Naive thymus-derived CD4-positive, alpha-beta T cell (primary cell): Measurements from ENCODE around the gene SLC66A2. TPM values are rescaled to one million over a fixed set of nuclear protein-coding genes. Genes with fewer than 3 reads are reported as not detected.

Experiments
- ATAC-seq: fragments of 150-1000 bp; cut with Tn5 transposase; 2 replicates; pipeline ENCODE4 v1.10.0; 2021; ENCODE audit warnings: mild to moderate bottlenecking, moderate library complexity
- CTCF ChIA-PET: fragments of 350-600 bp; sonication (Branson Sonifier 250); formaldehyde crosslinking; loops from one replicate; lab custom pipeline; 2021; ENCODE audit warnings: antibody characterized with exemption; lab: Charles Lee
- POLR2A ChIA-PET: fragments of 350-600 bp; sonication (Branson Sonifier 250); formaldehyde crosslinking; loops from one replicate; lab custom pipeline; 2021; ENCODE audit warnings: antibody characterized with exemption, inconsistent platforms; lab: Charles Lee
- DNase-seq, 9 donors: peaks; one replicate each; pipeline versions ENCODE4 v3.0.0 to v3.0.0-alpha.2; 2020 to 2022; ENCODE audit warnings: mixed read lengths in 1 of 9
- H3K27ac ChIP-seq: one replicate; pipeline ENCODE4 v1.7.0; 2013; ENCODE audit warnings: mild to moderate bottlenecking, low read depth, low read length, moderate library complexity
- H3K27me3 ChIP-seq, 2 donors: one replicate each; pipeline ENCODE4 v1.7.0; 2013; ENCODE audit warnings: low read length in 2 of 2, mild to moderate bottlenecking in 2 of 2, moderate library complexity in 2 of 2; ENCODE audit not compliant: control insufficient read depth in 2 of 2, insufficient read depth in 2 of 2
- H3K36me3 ChIP-seq, 3 experiments: 1 replicate in 2 of 3; 2 replicates in 1 of 3; pipeline ENCODE4 v1.7.0; 2013; ENCODE audit warnings: low read length in 3 of 3, mild to moderate bottlenecking in 3 of 3, moderate library complexity in 1 of 3; ENCODE audit not compliant: insufficient read depth in 3 of 3, control insufficient read depth in 2 of 3
- H3K4me1 ChIP-seq, 2 donors: one replicate each; pipeline ENCODE4 v1.7.0; 2013; ENCODE audit warnings: low read length in 2 of 2, mild to moderate bottlenecking in 2 of 2, moderate library complexity in 1 of 2; ENCODE audit not compliant: control insufficient read depth in 2 of 2, insufficient read depth in 2 of 2
- H3K4me3 ChIP-seq: 2 replicates; pipeline ENCODE4 v1.7.0; 2013; ENCODE audit warnings: mild to moderate bottlenecking, low read length
- H3K9me3 ChIP-seq, 3 experiments: 1 replicate in 2 of 3; 2 replicates in 1 of 3; pipeline ENCODE4 v1.7.0; 2013; ENCODE audit warnings: low read length in 3 of 3; ENCODE audit not compliant: control insufficient read depth in 2 of 3
- H3K27ac Mint-ChIP-seq, 9 donors: one replicate each; pipeline ENCODE4 v1.8.0; 2020 to 2022; ENCODE audit warnings: mixed read lengths in 9 of 9, mild to moderate bottlenecking in 8 of 9, moderate library complexity in 5 of 9, inconsistent platforms in 2 of 9
- H3K27me3 Mint-ChIP-seq, 5 donors: one replicate each; pipeline ENCODE4 v1.8.0; 2021 to 2022; ENCODE audit warnings: mixed read lengths in 5 of 5, mild to moderate bottlenecking in 1 of 5
- H3K36me3 Mint-ChIP-seq, 5 donors: one replicate each; pipeline ENCODE4 v1.8.0; 2020 to 2022; ENCODE audit warnings: mixed read lengths in 5 of 5, mild to moderate bottlenecking in 3 of 5, inconsistent platforms in 1 of 5
- H3K4me1 Mint-ChIP-seq, 7 donors: one replicate each; pipeline ENCODE4 v1.8.0; 2020 to 2022; ENCODE audit warnings: mixed read lengths in 7 of 7, mild to moderate bottlenecking in 3 of 7, inconsistent platforms in 1 of 7
- H3K4me3 Mint-ChIP-seq, 10 donors: one replicate each; pipeline ENCODE4 v1.8.0; 2020 to 2022; ENCODE audit warnings: mild to moderate bottlenecking in 10 of 10, mixed read lengths in 10 of 10, moderate library complexity in 6 of 10, inconsistent platforms in 2 of 10
- H3K9me3 Mint-ChIP-seq, 11 donors: one replicate each; pipeline ENCODE4 v1.8.0; 2020 to 2022; ENCODE audit warnings: mixed read lengths in 11 of 11, mild to moderate bottlenecking in 4 of 11, inconsistent platforms in 1 of 11, moderate library complexity in 1 of 11
- intact Hi-C, 2 donors: fragments of 100-400 bp; cut with micrococcal nuclease; formaldehyde crosslinking; loops; one replicate each; pipeline ENCODE4 v1.15.1; 2023
- polyA plus RNA-seq, 2 donors: library from polyadenylated mRNA; unstranded; fragments of 300-500 nt; fragmentation: Illumina TruSeq; gene quantifications; one replicate each; pipeline ENCODE4 v1.2.3, GENCODE V29; 2021
- total RNA-seq, 6 experiments: library from RNA in 5 of 6; stranded (reverse) in 5 of 6; gene quantifications; 1 replicate in 5 of 6; 2 replicates in 1 of 6; pipeline ENCODE4 v1.2.3 and lab custom pipeline; 2021 to 2026

The SLC66A2 gene
- total and polyA plus RNA-seq, 7 experiments from 2014 or later = 14.9 to 106 (median 34.1) TPM

DNA sequence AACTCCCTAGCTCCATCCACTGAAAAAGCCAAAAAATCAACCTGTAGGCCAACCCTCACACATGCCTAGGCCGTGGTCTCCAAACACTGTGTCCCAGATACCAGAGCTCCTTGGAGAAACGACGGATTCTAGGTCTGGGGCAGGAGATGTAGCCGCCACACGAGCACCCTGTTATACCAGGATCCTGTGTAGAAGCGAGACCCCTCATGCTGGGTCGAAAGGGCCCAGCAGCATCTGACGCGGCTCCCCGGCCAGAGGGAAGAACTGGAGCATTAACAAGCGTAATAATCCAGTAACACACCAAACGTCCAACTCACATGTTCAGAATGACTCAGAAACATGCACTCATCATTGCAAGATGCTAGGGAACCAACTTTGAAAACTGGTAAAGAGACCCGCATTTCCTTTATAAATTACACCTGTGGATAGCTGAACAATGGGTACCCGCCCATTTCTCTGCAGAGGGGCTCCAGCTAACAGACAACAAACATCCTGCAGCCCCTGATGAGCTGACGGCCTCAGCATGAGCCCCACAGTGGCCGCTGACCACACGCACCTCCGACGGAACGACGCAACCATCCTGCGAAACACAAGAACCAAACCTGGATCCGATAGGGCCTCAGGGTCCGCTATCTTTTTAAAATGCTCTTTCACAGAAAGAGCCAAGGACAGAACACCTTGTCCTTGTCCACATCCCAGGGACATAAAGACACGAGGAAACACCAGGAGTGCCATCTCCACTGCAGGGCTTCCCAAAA, 14.2 kb downstream of the SLC66A2 start:
- Histone ChIP-seq H3K27me3 (no peaks in the 10 kb centered on the region), H3K9me3 (peaks cover 0 to 48% (median 0%) of the 10 kb centered on the region in 3 experiments), H3K36me3 (peaks cover 0 to 69% (median 2%) of the 10 kb centered on the region in 3 experiments), H3K4me3 (no peak overlapping the region), H3K27ac (no peak overlapping the region), H3K4me1 (no peaks in the 10 kb centered on the region)
- Mint-ChIP-seq H3K9me3 (peaks cover 12 to 75% (median 38%) of the 10 kb centered on the region in 11 donors), H3K27me3 (no peaks in the 10 kb centered on the region), H3K36me3 (peaks cover 31 to 98% (median 85%) of the 10 kb centered on the region in 5 donors), H3K4me3 (no peak overlapping the region), H3K27ac (peak overlapping the region in 1 of 9 donors; percentile 6), H3K4me1 (peaks cover 2 to 24% (median 13%) of the 10 kb centered on the region in 7 donors)
- intact Hi-C loops = no loop called here
- POLR2A ChIA-PET = interaction anchor here (0.5 to 0.7 kb wide), 2 partner anchors 70 to 188 kb away, joined by 3 read pairs; no protein-coding TSS in a partner anchor
- DNase-seq = no peak
- CTCF ChIA-PET = interaction anchor here (0.6 kb wide), 1 partner anchor 290 kb away, joined by 3 read pairs; no protein-coding TSS in a partner anchor
- ATAC-seq = no peak

DNA sequence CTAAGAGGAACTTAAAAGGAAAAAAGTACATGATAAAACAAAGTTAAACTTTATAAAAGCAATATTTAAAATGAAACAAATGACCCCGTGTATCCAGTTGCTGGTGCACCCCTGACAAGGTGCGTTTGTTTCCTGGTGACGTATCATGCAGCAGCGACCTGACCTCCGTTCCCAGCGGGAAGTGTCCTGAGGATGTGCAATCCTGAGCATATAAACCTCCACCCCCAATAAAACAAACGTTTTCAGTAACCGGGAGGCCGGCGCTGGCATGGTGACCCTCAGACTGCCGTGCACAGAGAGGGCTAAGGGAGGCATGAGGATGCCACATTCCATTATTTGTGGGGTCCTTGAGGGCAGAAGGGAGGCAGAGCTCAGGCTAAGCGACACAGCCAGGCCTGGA, 14.8 kb downstream of the SLC66A2 start:
- H3K27ac ChIP-seq = no peak overlapping the region
- Mint-ChIP-seq H3K36me3 (peaks cover 34 to 96% (median 84%) of the 10 kb centered on the region in 5 donors), H3K9me3 (peaks cover 12 to 81% (median 42%) of the 10 kb centered on the region in 11 donors), H3K4me1 (peaks cover 0 to 20% (median 8%) of the 10 kb centered on the region in 7 donors), H3K4me3 (no peak overlapping the region), H3K27ac (no peak overlapping the region), H3K27me3 (no peaks in the 10 kb centered on the region)
- H3K27me3 ChIP-seq = no peaks in the 10 kb centered on the region
- ChIA-PET CTCF (no interaction called here), POLR2A (interaction anchor here (0.7 kb wide), 1 partner anchor 69 kb away, joined by 3 read pairs; no protein-coding TSS in a partner anchor)
- peaks cover 0 to 63% (median 0%) of the 10 kb centered on the region in 3 experiments for H3K36me3 ChIP-seq
- no peak overlapping the region for H3K4me3 ChIP-seq
- intact Hi-C loops = no loop called here
- no peaks in the 10 kb centered on the region for H3K4me1 ChIP-seq
- no peak for DNase-seq
- no peak for ATAC-seq
- H3K9me3 ChIP-seq = peaks cover 0 to 53% (median 0%) of the 10 kb centered on the region in 3 experiments

DNA sequence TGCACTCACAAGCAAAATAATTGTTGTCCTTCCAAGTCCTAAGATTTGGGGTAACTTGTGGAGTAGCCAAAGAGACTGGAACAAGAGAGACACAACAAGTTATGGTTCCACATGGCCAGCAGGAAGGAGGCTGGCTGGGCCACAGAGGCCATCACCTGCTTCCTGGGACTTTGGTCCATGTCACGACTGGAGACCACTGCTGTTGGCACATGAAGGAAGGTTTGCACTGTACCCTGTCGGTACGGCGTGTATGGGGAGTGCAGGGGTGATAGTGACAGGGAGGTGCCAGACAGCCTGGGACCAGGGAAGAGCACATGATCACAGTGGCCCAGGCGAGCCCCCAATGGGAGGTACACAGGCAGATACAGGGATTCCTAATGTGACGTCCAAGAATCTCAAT, 15.5 kb downstream of the SLC66A2 start:
- H3K9me3 ChIP-seq = peaks cover 0 to 57% (median 0%) of the 10 kb centered on the region in 3 experiments
- DNase-seq (no peak), ATAC-seq (no peak)
- H3K27me3 Mint-ChIP-seq = no peaks in the 10 kb centered on the region
- intact Hi-C loops = no loop called here
- H3K27ac ChIP-seq = no peak overlapping the region
- peaks cover 12 to 89% (median 49%) of the 10 kb centered on the region in 11 donors for H3K9me3 Mint-ChIP-seq
- POLR2A ChIA-PET = interaction anchor here (0.6 kb wide), 1 partner anchor 50 kb away, joined by 4 read pairs; no protein-coding TSS in a partner anchor
- H3K4me1 Mint-ChIP-seq = peaks cover 0 to 20% (median 8%) of the 10 kb centered on the region in 7 donors
- no peaks in the 10 kb centered on the region for H3K27me3 ChIP-seq
- H3K4me1 ChIP-seq = no peaks in the 10 kb centered on the region
- CTCF ChIA-PET = no interaction called here
- H3K27ac Mint-ChIP-seq = peak overlapping the region in 1 of 9 donors; percentile 19
- H3K4me3 ChIP-seq = no peak overlapping the region
- H3K36me3 Mint-ChIP-seq = peaks cover 39 to 96% (median 92%) of the 10 kb centered on the region in 5 donors
- peaks cover 0 to 55% (median 0%) of the 10 kb centered on the region in 3 experiments for H3K36me3 ChIP-seq
- no peak overlapping the region for H3K4me3 Mint-ChIP-seq

DNA sequence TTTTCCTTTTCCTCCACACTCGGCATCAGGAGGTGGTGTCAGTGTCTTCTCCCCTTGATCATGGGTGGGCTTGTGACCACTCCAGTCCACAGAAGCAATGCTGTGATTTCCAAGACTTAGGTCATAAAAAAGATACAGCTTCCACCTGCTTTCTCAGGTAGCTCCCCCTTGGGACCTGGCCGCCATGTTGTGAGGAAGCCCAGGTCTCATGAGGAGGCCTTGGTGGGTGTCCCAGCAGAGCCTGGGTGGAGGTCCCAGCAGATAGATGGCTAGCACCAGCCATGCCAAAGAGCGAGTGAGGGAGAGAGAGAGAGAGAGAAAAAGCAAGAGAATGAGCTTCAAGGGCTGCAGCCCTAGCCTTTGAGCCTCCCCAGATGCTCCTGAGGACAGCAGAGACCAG, 16.0 kb downstream of the SLC66A2 start:
- CTCF ChIA-PET = no interaction called here
- no peak overlapping the region for H3K4me3 ChIP-seq
- H3K27ac Mint-ChIP-seq = peak overlapping the region in 1 of 9 donors; percentile 62

DNA sequence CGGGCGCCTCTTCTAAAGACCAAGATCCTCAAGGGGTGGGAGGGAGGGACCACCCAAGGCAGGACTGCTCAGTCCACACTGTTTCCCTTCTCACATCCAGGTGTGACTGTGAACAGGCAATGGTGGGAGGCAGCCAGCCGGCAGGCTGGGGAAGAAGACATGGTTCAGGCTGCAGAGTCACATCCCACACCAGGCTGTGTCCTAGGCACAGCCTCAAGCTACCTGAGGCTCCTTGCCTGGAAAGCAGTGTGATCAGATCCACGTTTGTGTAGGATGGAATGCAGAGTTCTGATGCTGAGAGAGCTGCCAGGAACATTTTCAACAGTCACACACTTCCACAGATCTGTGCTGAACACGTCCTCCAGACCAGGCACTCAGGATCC, 16.4 kb downstream of the SLC66A2 start:
- Histone ChIP-seq H3K9me3 (peaks cover 0 to 60% (median under 1%) of the 10 kb centered on the region in 3 experiments), H3K27me3 (no peaks in the 10 kb centered on the region), H3K36me3 (peaks cover 0 to 49% (median 0%) of the 10 kb centered on the region in 3 experiments), H3K4me3 (no peak overlapping the region), H3K27ac (no peak overlapping the region), H3K4me1 (no peaks in the 10 kb centered on the region)
- peaks cover 12 to 97% (median 50%) of the 10 kb centered on the region in 11 donors for H3K9me3 Mint-ChIP-seq
- CTCF ChIA-PET = no interaction called here
- ATAC-seq (no peak), DNase-seq (no peak)
- no peaks in the 10 kb centered on the region for H3K27me3 Mint-ChIP-seq
- intact Hi-C loops = no loop called here
- H3K4me1 Mint-ChIP-seq = peaks cover 0 to 19% (median 8%) of the 10 kb centered on the region in 7 donors
- H3K27ac Mint-ChIP-seq = peak overlapping the region in 2 of 9 donors; percentile 43 to 62
- POLR2A ChIA-PET = no interaction called here
- H3K36me3 Mint-ChIP-seq = peaks cover 40 to 97% (median 93%) of the 10 kb centered on the region in 5 donors
- H3K4me3 Mint-ChIP-seq = no peak overlapping the region

More for the DNA sequence above, 16.0 kb downstream of the SLC66A2 start:
- Mint-ChIP-seq H3K4me3 (no peak overlapping the region), H3K4me1 (peaks cover 0 to 20% (median 8%) of the 10 kb centered on the region in 7 donors), H3K27me3 (no peaks in the 10 kb centered on the region), H3K36me3 (peaks cover 39 to 97% (median 93%) of the 10 kb centered on the region in 5 donors), H3K9me3 (peaks cover 12 to 93% (median 49%) of the 10 kb centered on the region in 11 donors)
- Histone ChIP-seq H3K9me3 (peaks cover 0 to 57% (median 0%) of the 10 kb centered on the region in 3 experiments), H3K27ac (no peak overlapping the region), H3K36me3 (peaks cover 0 to 51% (median 0%) of the 10 kb centered on the region in 3 experiments), H3K27me3 (no peaks in the 10 kb centered on the region), H3K4me1 (no peaks in the 10 kb centered on the region)
- DNase-seq (no peak), ATAC-seq (no peak)
- POLR2A ChIA-PET = interaction anchor here (0.6 kb wide), 1 partner anchor 50 kb away, joined by 4 read pairs; no protein-coding TSS in a partner anchor
- intact Hi-C loops = no loop called here

DNA sequence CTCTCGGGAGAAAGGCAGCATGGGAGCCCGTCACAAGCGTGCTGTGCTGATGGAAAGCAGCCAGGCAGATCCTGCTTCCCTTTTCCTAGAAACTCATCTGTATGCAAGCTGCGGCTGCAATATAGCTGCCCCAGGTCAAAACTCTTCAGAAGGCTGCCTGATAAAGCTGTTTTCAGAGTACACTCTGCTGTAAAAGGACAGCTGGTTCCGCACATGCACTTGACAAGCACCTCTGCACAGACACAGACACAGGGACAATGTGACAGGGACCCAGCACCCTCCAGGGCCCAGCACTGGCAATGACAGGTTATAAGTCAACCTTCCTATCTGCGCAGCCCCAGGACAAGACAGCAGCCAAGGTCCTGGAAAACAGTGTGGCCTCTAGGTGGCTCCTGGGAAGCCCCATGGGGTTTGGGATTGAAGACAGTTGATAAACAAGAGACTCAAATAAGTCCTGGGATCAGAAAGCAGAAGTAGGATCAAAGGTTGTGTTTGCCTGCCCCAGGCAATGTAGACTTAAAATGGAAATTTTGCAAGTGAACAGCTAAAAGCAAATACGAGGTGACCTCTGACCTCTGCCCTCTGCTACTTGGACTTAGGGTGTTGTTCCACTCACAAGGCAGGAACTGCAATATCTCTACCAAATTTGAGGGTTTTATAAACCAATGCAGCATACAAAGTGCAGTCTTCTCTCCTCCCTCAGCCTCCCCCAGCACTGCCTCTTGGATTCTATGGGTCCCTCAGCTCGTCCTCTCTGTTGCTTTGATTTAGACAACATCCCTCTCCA, 16.9 kb downstream of the SLC66A2 start:
- ATAC-seq = no peak
- no peak overlapping the region for H3K27ac Mint-ChIP-seq
- no peak overlapping the region for H3K4me3 Mint-ChIP-seq
- Histone ChIP-seq H3K4me3 (no peak overlapping the region), H3K4me1 (no peaks in the 10 kb centered on the region), H3K36me3 (peaks cover 0 to 54% (median 0%) of the 10 kb centered on the region in 3 experiments), H3K27me3 (no peaks in the 10 kb centered on the region), H3K27ac (no peak overlapping the region), H3K9me3 (peaks cover 3 to 66% (median 7%) of the 10 kb centered on the region in 3 experiments)
- intact Hi-C loops = no loop called here
- H3K4me1 Mint-ChIP-seq = peaks cover 0 to 13% (median 4%) of the 10 kb centered on the region in 7 donors
- H3K36me3 Mint-ChIP-seq = peaks cover 41 to 97% (median 93%) of the 10 kb centered on the region in 5 donors
- ChIA-PET POLR2A (no interaction called here), CTCF (no interaction called here)
- H3K9me3 Mint-ChIP-seq = peaks cover 18 to 98% (median 54%) of the 10 kb centered on the region in 11 donors
- DNase-seq = no peak
- H3K27me3 Mint-ChIP-seq = no peaks in the 10 kb centered on the region
